Left cardiac atrium (tissue), 4 donors: ENCODE data around the gene FTO. TPM values are rescaled to one million over a fixed set of nuclear protein-coding genes. Genes with fewer than 3 reads are reported as not detected.

ENCODE experiments used
- ATAC-seq, 2 donors: fragments of 200-7000 bp; cut with Tn5 transposase; one replicate each; pipeline ENCODE4 v1.9.1; 2020; ENCODE audit warnings: mild to moderate bottlenecking in 2 of 2, moderate library complexity in 2 of 2
- DNase-seq: peaks from one replicate; pipeline ENCODE4 v3.0.0-alpha.2; 2020
- intact Hi-C, 2 donors: fragments of 100-400 bp; cut with DNase I; formaldehyde crosslinking; loops; one replicate each; pipeline versions ENCODE4 v1.14.1 to v1.15.1; 2022 to 2023
- total RNA-seq, 2 donors: library from RNA; stranded (reverse); fragmentation: NEBNext Ultra II Directional; extraction: Animal tissue kit (Norgen Biotek cat#: 25700); gene quantifications; one replicate each; pipeline ENCODE4 v1.2.1, GENCODE V29; 2021
- donor health status: DM: no; HTN: yes; CAD: no.
- donor health status: DM: no; HTN: yes; CAD: no; lungs with severe emphysema.
- donor health status: DM: yes; HTN: yes; CAD: no.
- donor health status: Dilated cardiomyopathy.

The FTO gene
- total RNA-seq, 2 donors from 2014 or later = 61.1 to 71.2 TPM

DNA sequence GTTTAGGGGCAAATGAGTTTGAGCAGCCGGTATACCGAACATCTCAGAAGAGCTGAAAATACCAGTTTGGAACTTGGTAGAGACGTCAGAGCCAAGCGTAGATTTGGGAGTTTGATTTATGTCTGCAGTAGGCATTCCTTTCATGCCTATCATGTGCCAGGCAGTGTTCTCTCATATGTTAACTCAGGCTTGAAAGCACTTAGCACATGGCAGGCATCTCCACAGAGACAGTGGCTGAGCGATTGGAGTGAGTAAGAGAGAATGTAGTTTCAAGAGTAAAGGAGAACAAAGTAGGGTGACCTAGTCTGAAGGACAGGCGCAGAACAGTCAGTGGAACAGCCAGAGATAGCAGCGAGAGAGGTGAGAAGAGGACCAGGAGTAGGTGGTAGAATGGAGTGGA lies 207.0 kb downstream of the FTO start:
- peak; percentile 53 to 80 for ATAC-seq
- DNase-seq = no peak
- intact Hi-C loops = no loop called here

DNA sequence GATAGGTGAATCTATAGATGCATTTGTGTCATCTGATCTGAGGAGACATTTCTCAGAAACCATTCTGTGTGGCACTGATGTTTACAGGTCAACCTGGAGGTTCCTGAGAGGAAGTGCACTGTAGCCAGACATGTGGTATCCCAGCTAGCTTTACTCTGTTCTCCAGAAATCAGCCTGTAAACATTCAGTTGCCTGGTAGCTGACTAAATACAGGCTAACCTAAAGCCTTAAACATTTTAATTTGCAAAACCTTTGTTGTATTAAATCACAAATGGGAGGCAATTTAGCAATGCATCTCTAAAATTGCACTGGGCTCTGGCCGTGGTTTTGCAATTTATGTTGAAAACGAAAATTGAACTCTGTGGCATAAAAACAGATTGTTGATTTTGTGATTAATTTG lies 207.6 kb downstream of the FTO start:
- peak in 1 of 2 donors; percentile 13 for ATAC-seq
- intact Hi-C loops = no loop called here
- no peak for DNase-seq

DNA sequence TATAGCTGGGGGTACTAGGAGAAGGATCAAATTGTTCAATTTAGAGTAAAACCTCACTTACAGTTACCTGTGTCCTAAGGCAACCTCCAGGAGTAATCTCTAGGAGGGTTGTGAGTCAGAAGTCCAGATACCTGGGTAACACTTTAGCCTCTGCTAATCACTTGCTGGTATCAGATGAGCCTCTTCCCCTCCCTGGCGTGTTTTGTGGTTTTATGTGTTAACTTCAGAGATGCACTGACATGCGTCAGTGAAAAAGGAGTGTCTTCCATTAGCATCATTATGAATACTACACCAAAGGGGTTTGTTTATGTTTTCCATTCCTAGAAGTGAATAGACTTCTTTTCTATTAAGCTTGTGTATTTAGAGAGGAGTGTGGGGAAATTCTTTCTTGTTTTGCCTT lies 208.2 kb downstream of the FTO start:
- no peak for DNase-seq
- intact Hi-C loops = no loop called here
- peak; percentile 20 to 73 for ATAC-seq

DNA sequence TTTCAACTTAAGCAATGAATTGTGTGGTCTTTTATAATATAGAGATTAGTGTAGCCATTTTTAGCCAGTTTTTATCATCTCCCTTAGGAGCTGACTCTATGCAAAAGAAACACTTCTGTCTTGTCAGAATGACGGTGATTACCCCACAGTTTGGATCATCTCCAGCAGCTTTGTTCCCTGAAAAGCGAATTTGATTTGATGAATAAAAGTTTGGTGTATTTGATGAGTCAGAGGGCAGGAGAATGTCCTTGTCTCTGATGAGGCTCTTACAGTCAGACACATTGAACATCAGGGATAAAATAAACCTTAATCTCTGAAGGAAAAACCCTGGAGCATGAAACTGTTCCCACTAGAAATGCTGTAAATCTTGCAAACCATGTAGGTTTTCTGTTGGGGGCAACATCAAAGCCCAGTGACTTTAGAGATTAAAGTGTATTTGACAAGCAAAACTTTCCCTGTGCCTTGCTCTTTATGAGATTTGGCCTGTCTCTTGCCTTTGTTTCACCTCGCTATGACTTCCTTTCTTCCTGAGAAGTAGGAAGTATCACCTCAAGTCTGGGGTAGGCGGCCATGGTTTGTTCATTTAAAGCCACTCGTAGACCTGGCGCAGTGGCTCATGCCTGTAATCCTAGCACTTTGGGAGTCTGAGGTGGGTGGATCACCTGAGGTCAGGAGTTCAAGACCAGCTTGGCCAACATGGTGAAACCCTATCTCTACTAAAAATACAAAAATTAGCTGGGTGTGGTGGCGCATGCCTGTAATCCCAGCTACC lies 209.3 kb downstream of the FTO start:
- ATAC-seq (peak; percentile 54 to 69), DNase-seq (peak; percentile 42)
- intact Hi-C loops = no loop called here

DNA sequence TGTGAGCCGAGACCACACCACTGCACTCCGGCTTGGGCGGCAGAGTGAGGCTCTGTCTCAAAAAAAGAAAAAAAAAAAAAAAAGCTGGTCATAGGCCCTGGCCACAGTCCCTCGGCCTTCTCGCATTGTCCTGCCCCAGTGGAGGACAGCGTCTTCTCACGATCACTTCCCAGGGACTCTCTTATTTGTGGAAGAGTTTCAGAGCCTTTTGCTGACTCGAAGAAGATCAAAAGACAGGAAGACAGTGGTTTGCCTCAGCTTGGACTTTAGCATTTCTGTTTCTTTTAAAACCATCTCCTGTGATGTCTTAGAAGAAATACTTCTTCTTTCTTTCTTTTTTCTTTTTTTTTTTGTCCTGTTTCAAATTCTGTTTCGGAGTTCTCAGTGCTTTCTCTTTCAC lies 210.0 kb downstream of the FTO start:
- peak; percentile 28 for DNase-seq
- intact Hi-C loops = no loop called here
- ATAC-seq = peak in 1 of 2 donors; percentile 38

DNA sequence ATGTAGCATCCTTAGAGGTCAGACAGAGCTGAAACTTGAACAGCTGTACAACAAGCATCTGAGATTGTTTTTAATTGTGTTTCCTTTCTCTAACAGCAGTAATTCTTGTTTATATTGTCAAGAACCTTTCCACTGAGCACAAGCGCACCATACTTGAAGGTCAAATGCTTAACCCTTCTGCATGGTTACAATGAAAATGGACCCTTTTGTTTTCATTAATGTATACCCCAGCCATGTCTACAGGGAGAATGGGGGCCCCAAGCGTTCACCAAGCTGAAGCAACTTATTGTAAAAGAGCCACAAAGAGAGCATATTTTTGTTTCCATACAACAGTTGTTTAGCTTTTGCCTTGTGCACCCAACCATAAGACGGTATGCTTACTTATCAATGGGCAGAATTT lies 210.8 kb downstream of the FTO start:
- no peak for DNase-seq
- intact Hi-C loops = no loop called here
- ATAC-seq = no peak

DNA sequence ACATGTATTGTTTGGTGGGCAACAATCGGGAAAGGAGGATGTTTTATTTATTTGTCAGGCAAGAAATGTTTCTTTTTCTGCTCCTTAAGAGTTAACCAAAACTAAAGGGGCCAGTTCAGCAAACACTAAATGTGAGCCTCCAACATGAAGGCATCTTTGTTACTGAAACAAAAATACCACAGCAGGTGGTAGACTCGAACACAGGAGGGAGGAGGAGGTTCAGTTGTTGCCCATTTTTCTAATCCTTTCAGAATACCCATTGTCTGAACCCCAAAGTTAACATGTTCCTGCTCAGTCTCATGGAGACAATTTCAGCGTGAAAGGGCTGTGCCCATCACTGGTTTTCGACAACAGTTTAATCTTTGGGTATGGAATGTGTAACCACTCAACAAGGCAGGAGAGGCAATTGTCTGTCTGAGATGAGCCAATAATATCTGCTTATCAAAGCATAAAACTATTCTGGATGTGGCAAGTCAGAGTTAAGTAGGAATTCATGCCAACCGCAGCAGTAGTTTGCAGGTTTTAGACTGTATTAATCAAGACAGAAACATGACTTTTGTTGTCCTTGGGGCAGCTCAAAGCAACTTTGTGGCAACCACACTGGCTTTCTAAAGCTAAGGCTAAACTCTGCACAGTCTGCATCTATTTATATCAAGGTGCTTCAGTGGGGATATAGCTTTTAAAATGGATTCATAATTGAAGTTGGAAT lies 211.7 kb downstream of the FTO start:
- DNase-seq (no peak), ATAC-seq (peak; percentile 27 to 31)
- intact Hi-C loops = no loop called here

DNA sequence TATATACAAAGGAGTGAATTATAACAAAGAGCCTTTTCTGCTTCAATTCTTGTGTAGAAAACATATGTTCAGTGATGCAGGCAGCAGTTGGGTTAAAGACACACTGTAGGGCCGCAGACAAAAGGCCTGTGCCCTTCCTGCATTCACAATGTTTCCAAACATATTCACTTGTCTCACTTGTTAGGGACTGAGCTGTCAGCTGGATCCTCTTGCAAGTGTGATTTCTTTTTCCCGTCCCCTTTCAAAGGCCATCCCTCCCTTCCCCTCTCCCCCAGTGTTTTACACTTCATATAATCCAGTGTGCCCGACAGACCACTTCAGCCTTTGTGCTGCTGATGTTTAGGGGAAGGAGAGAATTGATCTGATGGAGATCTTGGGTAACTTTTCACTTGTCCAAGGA lies 217.0 kb downstream of the FTO start:
- ATAC-seq = no peak
- intact Hi-C loops = no loop called here
- DNase-seq = no peak

DNA sequence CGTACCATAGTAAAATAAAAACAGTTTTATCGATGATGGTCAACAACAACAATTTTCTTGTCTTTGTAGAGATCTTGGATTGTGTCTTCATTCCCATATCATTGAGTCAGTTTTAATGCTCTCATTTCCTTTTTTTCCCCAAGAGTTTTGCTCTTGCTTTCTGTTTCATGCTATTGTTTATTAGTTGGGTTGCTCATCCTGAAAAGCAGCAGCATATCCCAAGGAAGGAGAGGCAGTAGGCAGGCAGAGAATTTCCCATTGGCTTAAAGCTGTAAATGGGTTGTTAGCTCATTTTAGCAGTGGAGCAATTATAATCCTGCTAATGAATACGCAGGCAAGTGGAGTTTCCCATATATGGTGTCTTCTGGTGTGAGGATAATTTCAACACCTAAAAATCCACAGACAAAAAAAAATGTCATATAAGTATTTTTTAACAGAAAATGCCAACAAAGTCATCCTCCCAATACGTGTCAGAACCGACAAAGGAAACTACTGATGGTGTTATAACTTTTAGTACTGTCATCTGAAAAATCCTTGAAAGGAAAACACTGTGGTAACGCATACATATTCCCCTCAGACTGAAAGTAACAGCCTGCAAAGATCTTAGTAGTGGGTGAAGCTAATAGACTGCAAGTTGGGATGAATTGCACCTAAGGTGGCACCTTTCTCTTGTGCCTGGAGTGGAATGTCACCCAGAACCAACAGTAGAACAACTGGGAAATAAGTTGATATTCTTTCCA lies 218.3 kb downstream of the FTO start:
- DNase-seq = no peak
- ATAC-seq = no peak
- intact Hi-C loops = no loop called here

DNA sequence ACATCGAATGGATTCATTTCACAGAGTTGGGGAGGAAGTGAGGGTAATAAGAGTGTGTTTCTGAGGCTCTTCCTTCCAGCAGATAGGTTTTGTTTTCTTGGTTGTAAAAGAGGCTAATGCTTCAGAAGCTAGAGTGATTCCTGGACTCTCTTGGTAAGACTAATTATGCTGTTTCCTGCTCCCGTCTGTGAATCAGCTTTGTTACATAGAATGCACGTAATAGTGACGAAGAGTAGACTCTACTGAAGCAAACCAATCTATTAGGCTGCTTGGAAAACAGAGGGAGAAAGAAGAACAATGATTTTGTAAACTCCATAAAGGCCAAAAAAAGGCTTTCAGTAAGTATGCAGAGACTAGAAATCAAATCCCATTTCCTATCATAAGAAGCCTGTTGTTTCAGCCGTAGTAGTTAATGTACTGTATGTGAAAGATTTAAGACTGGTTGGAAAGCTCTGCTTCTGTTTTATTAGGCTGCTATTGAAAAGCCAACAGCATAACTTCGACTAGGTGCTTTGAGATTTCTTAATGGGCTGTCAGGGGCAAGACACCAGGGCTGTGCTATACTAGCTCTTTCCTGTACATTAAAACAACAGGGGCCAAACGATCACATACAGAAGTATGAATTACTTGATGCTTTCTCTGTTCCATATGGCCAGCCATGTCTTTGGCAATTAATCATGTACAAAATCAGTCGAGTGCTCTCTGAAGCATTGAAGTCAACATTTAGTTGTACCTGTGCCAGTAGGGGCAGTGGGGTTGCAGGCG lies 219.0 kb downstream of the FTO start:
- DNase-seq (no peak), ATAC-seq (no peak)
- intact Hi-C loops = no loop called here

DNA sequence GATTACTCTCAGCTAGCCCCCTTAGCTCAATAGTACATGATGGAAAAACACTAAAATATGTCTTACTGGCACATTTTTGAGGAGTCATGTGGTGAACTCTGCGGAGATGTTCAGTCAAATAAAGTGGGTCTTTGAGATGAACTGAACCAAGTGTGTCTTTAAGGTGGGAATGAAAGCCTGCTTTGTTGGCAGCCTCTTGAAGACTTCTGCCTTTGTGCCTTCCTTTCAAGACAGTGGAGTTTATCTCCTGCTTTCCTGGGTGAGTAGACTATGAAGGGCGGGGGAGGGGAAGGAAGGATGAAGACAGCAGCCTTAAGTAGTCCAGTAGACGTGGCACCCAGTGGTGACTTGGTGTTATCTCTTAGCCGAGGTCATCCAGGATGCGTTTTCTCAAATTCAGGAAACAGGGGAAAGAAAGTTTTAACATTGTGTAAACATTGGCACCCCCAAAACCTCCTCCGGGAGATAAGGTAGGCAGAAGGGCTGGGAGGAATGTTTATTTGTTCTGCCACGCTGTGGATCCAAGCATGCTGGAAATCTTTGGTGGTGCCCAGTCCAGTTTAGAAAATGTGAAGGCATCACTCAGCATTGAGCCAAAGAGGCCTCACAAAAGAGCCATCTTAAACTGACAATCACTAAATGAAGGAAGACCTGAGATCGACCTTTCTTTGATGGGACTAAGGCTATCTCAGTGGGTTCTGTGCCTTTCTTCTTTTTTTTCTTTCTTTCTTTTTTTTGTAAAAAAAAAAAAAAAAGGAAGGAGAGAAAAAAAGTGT lies 220.6 kb downstream of the FTO start:
- DNase-seq (no peak), ATAC-seq (no peak)
- intact Hi-C loops = no loop called here

DNA sequence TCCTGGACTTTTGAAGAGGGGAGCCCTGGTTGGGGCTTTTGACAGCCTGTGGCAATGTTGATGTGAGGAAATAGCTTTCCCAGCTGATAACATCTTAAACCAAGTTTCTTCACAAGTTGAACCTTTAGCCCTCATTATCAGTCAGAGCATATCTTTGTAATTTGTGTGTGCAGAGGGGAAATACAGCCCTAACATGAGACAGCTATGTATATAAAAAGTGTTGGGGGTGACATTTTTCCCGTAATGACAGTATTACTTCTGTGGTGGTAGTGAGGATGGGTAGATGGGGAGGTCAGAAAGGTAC lies 221.1 kb downstream of the FTO start:
- ATAC-seq = no peak
- intact Hi-C loops = no loop called here
- no peak for DNase-seq

DNA sequence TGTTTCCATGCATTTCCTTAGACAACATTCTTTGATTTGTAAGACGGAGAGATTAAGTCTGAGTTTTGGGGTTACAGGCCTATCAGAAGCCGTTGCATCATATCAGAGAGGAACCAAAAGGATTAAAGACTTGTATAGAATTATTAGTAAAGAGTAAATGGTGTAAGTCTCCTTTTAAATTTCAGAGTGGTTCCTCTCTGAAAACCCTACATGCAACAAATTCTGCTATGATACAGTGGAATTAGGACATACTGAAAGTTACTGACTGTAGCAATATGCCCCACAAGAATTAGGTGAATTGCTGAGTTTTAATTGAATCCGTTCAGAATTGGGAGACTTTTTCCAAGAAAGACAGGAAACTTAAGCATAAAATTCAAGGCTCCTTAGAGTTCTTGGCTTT lies 221.6 kb downstream of the FTO start:
- ATAC-seq (no peak), DNase-seq (no peak)
- intact Hi-C loops = no loop called here

DNA sequence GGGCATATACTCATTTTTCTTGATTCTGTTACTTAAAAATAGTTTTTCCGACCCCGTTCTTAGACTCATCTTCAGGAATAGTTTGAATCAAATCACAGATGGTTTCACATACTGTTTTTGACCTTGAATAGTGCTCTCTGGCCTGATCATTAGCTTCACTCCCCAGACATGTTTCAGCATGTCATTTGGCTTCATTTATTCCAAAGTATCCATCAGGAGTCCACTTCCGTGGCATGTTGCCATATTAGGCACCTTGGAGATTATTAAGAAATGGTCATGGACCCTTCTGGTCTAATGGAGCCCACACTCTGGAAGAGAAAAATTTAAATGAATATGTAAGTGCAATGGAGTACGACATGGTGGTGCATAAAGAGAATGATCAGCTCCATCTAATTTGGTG lies 222.3 kb downstream of the FTO start:
- intact Hi-C loops = no loop called here
- DNase-seq = no peak
- ATAC-seq = no peak

DNA sequence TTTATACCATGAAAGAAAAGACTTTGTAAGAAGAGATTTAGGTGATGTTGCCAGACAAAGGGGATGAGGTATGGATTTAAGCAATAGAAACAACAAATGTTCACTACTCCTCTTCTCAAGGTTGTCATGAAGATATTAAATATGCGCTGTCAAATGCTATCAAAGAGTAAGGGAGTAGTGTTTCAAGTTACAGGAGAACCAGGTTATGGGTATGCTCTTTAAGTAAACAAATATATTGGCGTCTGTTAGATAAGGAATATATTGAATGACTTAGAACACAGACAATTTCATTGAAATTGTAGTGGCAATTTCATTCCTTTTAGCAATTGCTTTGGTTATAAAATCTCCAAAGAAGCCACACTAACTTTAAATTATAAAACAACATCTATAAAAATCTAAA lies 229.0 kb downstream of the FTO start:
- ATAC-seq = no peak
- intact Hi-C loops = no loop called here
- DNase-seq = no peak

DNA sequence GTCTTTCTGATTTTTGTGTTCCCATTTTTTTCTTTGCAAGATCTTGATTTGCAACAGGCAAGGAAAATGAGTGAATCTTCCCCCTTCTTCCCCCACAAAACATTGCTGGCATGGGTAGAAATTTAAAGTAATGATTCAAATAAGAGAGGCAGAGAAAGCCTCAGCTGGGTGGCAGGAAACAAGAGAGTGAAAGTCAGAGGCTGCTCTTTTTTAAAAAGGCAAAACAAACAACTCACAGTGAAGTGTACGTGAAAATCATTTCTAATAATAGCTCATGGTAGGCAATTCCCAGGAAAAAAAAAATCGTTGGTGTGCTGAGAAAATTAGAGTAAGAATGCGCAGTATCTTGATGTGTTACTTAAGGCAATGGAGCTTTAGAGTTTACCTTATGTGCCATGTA lies 229.5 kb downstream of the FTO start:
- DNase-seq (no peak), ATAC-seq (no peak)
- intact Hi-C loops = no loop called here

DNA sequence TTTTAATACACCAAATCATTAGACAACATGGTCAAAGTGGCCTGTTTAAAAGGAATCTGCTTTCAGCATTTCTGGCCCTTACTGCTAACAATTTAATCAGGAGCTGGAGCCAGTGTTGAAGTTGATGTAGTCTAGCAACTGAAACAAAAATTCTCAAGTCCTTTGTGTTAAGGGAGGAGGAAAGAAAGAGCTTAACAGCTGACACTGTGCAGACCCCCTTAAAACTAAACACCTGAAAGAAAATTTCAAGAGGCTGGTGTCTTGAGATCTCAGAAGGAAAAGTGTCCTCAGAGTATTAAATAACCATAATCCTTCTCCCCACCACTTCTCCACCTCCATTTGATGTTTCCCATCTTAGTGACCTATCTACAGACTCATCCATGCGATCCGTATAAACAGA lies 232.1 kb downstream of the FTO start:
- no peak for ATAC-seq
- intact Hi-C loops = no loop called here
- DNase-seq = no peak

DNA sequence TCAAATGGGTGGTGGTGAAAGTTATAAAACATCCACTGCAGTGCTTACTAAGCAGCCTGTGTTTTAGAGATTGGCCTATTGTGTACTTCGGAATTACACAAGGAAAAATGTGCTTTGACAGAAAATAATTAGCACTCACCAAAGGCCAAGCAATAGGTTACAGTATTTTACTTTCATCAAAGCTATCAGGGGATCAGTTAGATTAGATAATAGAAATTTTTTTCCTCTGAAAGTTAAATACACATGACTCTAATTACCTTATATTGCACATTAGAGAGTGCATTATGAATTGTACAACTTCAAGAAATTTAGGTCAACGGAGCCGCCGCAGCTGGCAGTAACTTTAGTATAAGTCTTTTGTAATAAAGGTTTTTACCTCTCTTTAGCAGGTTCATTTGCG lies 232.6 kb downstream of the FTO start:
- no peak for ATAC-seq
- DNase-seq = no peak
- intact Hi-C loops = no loop called here
